GM19397 (cell line): ENCODE data around the gene NKD2.

Experiments used
- ATAC-seq: cut with Tn5 transposase; IDR thresholded peaks from one replicate; pipeline ENCODE4 v1.9.1; 2021; ENCODE audit warnings: mild to moderate bottlenecking, moderate library complexity; ENCODE audit not compliant: unreplicated experiment

NKD2 gene

DNA sequence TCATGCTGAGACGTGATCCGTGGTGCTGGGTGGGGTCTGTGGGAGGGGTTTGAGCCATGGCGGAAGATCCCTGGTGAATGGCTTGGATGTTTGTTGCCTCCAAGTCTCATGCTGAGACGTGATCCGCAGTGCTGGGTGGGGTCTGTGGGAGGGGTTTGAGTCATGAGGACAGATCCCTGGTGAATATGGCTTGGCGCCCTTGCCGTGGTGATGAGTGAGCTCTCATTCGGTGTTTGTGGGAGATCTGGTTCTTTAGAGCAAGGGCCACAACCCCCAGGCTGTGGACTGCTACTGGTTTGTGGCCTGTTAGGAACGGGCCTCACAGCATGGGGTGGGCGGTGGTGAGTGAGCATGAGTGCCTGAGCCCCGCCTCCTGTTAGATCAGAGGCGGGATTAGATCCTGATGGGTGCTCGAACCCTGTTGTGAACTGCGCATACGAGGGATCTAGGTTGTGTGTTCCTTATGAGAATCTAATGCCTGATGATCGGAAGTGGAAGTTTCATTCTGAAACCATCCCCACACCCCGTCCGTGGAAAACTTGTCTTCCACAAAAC, 31.2 kb downstream of the NKD2 start:
- ATAC-seq = no peak

DNA sequence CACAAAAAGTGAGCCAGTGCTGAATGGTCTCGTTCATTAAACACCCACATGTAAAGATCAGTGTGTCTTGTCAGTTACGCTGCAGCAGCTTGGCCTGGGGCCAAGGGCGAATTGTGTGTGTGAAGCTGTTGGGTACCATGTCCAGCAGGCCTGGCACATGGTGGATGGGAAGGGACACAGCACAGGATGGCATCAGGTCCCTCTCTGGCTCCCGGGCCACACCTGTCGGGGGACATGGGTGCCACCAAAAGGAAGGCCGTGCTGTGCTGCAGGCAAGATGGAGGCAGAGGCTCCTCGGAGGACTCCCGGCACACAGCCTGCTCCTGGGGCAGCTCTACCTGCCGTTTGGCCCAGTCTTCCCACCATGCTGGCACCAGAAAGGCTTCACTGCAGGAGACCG, 32.0 kb downstream of the NKD2 start:
- no peak for ATAC-seq

DNA sequence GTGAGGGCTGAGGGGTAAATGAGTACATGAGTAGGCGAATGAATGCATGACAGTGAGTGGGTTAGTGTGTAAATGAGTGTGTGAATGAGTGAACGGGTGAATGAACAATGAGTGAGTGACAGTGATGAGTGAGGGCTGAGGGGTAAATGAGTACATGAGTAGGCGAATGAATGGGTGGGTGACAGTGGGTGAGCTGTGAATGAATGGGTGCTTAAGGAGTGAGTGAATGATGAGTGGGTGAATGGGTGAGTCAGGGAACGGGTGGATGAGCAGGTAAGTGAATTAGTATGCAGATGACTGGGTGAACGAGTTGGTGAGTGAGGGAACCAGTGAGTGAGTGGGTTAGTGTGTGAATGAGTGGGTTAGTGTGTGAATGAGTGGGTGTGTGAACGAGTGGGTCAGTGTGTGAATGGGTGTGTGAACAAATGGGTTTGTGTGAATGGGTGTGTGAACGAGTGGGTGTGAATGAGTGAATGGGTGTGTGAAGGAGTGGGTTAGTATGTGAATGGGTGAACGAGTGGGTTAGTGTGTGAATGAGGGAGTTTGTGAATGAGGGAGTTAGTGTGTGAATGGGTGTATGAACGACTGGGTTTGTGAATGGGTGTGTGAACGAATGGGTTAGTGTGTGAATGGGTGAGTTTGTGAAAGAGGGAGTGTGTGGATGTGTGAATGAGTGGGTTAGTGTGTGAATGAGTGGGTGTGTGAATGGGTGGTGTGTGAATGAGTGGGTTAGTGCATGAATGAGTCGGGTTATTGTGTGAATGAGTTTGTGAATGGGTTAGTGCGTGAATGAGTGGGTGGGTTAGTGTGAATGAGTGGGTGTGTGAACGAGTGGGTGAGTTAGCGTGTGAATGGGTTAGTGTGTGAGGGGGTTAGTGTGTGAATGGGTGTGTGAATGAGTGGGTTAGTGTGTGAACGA, 32.9 kb downstream of the NKD2 start:
- no peak for ATAC-seq

DNA sequence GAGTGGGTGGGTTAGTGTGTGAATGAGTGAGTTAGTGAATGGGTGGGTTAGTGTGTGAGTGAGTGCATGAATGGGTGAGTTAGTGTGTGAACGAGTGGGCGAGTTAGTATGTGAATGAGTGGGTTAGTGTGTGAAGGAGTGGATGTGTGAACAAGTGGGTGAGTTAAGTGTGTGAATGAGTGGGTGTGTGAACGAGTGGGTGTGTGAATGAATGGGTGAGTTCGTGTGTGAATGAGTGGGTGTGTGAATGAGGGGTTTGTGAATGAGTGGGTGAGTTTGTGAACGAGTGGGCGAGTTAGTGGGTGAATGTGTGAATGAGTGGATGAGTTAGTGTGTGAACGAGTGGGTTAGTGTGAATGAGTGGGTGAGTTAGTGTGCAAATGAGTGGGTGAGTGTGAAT, 34.0 kb downstream of the NKD2 start:
- ATAC-seq = no peak

DNA sequence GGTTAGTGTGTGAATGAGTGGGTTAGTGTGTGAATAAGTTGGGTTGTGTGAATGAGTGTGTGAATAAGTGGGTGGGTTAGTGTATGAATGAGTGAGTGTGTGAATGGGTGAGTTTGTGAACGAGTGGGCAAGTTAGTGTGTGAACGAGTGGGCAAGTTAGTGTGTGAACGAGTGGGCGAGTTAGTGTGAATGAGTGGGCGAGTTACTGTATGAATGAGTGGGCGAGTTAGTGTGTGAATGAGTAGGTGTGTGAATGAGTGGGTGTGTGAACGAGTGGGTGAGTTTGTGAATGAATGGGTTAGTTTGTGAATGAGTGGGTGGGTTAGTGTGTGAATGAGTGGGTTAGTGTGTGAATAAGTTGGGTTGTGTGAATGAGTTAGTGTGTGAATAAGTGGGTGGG, 34.7 kb downstream of the NKD2 start:
- ATAC-seq = no peak

DNA sequence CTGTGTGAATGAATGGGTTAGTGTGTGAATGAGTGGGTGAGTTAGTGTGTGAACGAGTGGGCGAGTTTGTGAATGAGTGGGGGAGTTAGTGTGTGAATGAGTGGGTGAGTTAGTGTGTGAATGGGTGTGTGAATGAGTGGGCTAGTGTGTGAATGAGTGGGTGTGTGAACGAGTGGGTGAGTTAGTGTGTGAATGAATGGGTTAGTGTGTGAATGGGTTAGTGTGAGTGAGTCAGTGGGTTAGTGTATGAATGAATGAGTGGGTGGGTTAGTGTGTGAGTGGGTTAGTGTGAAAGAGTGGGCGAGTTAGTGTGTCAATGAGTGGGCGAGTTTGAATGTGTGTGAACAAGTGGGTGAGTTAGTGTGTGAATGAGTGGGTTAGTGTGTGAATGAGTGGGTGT, 35.5 kb downstream of the NKD2 start:
- no peak for ATAC-seq

DNA sequence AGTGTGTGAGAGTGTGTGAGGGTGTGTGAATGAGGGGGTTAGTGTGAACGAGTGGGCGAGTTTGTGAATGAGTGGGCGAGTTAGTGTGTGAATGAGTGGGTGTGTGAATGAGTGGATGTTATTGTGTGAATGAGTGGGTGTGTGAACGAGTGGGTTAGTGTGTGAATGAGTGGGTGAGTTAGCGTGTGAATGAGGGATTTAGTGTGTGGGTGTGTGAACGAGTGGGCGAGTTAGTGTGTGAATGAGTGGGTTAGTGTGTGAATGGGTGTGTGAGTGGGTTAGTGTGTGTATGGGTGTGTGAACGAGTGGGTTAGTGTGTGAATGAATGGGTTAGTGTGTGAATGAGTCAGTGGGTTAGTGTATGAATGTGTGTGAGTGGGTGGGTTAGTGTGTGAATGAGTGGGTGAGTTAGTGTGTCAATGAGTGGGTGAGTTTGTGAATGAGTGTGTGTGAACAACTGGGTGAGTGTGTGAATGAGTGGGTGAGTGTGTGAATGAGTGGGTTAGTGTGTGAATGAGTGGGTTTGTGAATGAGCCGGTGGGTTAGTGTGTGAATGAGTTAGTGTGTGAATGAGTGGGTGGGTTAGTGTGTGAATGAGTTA, 37.5 kb downstream of the NKD2 start:
- no peak for ATAC-seq

DNA sequence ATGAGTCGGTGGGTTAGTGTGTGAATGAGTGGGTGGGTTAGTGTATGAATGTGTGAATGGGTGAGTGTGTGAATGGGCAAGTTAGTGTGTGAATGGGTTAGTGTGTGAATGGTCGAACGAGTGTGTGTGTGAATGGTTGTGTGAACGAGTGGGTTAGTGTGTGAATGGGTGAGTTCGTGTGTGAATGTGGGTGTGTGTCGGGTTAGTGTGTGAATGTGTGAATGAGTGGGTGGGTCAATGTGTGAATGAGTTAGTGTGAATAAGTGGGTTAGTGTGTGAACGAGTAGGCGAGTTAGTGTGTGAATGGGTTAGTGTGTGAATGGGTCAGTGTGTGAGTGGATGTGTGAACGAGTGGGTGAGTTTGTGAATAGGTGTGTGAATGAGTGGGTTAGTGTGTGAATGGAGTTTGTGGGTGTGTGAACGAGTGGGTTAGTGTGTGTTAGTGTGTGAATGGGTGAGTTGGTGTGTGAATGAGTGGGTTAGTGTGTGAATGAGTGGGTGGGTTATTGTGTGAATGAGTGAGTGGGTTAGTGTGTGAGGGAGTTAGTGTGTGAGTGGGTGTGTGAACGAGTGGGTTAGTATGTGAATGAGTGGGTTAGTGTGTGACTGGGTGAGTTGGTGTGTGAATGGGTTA, 38.8 kb downstream of the NKD2 start:
- ATAC-seq = no peak

DNA sequence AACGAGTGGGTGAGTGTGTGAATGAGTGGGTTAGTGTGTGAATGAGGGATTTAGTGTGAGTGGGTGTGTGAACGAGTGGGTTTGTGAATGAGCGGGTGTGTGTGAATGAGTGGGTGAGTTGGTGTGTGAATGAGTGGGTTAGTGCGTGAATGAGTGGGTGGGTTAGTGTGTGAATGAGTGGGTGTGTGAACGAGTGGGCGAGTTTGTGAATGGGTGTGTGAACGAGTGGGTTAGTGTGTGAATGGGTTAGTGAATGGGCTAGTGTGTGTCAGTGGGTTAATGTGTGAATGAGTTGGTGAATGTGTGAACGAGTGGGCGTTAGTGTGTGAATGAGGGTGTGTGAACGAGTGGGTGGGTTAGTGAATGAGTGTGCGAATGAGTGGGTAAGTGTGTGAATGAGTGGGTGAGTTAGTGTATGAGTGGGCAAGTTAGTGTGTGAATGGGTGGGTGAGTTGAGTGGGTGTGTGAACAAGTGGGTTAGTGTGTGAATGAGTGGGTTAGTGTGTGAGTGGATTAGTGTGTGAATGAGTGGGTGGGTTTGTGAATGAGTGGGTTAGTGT, 39.6 kb downstream of the NKD2 start:
- no peak for ATAC-seq

DNA sequence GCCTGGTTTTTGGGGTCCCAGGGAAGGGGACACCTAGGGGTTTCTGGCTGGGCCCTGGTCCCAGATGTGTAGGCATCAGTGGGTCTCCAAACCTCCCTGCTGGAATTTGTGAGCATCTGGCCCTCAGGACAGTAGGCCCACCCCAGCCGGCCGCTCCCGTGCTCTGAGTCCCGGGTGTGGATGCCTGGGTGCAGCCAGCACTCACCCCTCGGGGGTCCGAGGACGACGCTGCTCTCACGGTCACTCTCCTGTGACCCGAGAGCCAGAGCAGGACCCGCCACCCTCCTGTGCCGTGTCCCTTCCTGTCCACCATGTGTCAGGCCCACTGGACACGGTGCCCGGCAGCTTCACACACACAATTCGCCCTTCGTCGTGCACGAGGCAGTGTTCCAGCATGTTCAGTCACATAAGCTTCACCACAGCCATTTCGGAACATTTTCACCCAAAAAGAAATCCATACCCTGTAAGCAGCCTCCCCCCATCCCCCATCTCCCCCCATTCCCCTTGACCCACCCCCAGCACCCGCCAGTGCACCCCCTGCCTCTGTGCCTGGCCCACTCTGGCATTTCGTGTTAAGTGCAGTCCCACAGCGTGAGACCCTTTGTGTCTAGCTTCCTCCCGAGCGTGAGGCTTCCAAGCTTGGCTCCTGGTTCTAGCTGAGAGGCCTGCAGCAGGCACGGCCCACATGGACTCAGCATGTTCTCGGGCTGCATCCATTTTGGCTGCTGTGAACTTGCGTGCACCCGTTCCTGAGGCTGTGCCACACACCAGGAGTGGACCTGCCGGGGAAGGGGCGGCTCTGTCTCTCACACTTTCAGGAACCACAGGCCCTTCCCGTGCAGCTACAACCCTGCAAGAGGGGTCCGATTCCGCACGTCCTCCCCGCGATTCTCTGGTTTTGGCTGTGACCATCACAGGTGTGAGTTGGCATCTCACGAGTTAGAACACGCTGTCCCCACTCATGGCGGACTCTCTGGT, 40.5 kb downstream of the NKD2 start:
- no peak for ATAC-seq

DNA sequence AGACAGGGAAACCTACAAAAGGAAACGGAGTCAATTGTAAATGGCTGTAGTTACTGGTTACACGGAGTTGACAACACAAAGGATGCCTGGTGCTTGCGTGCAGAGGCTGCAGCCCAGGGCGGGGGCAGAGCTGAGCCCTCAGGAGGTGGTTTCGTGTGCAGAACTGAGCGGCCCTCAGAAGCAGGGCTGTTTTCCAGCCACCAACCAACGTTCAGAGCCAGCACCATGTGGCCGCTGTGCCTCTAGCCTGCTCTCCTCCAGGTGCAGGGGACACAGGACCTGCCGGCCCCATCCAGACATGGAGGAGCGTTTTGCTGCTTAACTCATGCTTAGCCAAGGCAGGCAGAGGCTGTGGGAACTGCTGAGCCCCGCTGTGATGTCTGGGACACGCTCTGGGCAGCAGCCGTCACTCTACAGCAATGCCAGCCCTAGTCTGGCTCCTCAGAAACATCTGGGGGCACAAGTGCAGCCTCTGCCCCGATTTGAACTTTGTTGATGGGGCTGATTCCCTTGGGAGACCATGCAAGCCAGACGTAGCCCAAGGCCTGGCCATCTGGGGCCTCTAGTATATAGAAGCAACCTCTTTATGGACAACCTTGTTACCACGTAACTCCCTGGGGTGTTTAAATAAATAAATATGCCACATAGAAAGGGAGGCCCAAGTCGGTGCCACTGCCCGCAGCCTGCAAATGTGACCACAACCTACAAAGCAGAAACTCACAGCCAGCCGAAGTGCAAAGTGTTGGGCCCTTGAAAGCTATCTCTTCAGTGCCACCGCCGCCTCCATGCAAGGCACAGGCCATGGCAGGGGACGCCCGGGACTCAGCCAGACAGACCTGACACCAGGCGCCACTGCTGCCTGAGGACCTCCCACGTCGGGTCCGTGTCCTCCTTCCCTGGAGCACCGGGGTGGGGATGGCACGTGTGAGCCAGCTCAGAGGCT, 42.1 kb downstream of the NKD2 start:
- no peak for ATAC-seq

DNA sequence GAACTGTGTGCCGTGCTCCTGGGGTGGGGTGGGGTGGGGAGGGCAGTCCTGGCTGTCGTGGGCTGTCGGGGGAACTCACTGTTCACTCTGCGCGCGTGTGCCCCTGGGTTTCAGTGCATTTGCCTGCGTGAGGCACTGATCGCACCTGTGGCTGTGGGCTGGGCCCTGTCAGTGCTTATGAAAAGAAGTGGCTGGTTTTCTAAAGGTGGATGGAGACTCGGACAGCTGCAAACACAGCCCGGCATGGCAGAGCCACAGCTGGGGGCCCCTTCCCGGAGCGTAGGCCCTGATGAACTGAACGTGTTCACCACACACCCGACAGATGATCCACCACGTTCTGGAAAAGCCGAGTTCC, 42.7 kb downstream of the NKD2 start:
- no peak for ATAC-seq

DNA sequence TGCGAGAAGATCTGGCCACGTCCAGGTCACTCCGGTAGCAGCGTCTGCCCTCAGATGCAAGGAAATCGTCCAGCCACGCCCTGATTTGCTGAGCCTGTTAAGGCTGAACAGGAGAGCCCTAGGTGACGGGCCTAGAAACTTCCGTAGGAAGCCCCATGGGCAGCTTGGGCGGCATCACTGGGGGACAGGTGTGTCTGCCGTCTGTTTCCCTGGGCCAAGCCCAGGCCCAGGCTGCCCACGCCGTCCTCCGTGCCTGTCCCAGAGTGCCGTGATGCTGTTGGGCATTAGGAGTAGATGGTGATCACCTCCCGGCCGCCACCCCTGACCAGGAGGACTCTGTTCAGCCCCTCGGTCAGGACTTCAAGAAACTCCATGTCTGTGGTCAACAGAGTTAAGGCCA, 43.5 kb downstream of the NKD2 start:
- no peak for ATAC-seq

DNA sequence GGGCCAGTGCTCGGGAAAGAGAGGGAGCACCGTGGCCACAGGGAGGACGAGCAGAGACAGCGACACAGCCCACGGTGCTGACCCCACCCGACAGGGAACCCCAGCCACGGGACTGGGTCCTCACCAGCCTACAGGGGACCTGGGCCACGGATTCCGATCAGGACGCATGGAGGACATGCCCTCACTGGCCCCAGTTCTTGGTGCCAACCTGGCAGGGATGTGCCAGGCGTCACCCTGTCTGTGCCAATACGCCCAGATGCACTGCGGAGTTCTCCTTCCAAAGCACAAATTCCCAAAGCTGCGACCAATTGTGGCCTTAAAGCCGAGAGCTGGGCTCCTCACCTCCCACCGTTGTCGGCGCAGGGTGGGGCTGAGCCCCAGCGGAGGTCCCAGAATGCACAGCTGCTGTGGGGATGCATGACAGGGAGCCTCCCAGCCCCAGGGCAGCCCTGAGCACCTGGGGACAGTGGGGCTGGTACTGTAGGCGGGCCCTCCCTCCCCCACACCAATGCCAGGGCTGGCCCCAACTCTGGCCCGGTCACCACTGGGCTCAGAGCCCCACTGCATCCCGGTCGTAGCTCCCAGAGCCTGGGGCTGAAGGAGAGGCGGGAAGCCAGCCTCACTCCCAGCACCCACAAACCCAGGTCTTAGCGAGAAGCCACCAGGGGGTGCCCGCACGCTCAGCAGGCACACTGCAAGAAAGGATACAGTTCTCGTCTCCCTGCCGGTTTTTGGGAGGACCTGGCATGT, 44.2 kb downstream of the NKD2 start:
- no peak for ATAC-seq

DNA sequence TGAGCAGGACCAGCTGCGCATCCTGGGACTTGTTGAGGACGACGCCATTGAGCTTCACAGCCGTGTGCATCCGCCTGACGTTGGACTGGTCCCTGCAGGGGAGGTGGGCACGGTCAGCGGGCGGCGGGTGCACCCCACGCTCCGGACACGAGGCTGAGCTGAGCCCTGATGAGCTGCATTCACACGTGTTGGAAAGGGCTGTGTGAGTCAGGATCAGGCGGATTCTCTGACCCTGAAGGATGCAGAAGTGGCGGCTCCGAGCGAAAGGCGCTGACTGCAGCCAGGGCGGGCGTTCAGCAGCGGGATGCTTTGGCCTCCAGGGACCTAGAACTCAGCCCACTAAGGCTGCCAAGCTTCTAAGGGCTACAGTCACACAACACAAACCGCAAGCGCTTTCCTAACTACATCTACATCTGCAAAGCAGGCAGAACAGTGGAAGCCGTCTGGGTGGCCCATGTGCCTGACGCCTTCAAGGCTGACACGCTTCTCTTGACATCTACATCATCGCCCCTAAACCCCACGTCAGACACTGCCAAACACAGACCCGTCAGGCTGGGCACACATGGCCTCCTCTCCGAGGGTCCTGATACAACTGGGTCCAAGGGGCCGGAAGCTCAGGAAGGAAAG, 44.9 kb downstream of the NKD2 start:
- ATAC-seq = no peak

DNA sequence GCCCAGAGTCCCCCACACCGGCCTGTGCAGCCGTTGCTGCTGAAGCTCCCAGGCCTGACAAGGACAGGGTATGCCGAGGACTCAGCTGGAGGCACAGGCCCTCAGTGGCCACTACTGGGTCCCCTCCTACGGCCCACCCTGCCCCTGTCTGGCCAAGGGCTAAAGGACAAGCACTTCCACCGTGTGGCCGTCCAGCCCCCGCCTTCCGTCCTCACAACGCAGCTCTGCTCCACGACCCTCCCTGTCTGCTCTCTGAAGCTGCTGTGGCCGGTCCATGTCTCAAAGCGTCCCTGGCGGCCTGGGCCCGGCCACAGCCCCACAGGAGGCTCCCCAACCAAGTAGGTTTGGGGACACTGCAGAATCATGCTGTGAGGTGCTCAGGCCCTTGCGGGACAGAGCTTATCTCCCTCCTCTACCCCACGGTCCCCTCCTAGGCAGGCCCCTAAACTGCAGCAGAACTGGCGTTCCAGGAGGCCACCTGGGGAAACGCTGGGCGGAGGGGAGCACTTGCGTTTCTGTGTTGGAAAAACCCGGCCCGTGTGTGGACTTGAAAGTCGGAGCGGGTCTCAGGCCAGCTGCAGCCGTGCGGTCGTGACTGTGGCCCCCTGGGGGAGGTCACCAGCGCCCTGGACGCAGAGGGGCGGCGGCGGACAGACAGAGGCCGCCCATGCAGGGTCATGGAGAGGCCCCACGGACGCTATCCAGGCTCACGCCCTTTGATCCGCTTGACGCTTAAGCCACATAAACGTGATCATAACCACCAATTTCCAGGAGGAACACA, 45.6 kb downstream of the NKD2 start:
- ATAC-seq = no peak
